Skeletal muscle cell (primary cell): Measurements from ENCODE around the gene CNIH4.
A peak's percentile ranks its signal among the peaks of the same experiment; 100 is the strongest.
"Not testable (repeated sequence)": the region's sequence is repeated elsewhere in the genome, so short reads cannot be mapped to it uniquely, and the experiment has no call there.

Experiments
- DNase-seq: peaks from one replicate; pipeline ENCODE4 v3.0.0-alpha.2; 2010; ENCODE audit warnings: low read depth
- H3K4me3 ChIP-seq: 2 replicates; pipeline ENCODE4 v1.5.1; 2011; ENCODE audit warnings: low read depth, mild to moderate bottlenecking, control low read depth, low read length, moderate library complexity

The CNIH4 gene

GRCh38 chr1:224356685-224357625, at the start of gene CNIH4:
Gene CNIH4, plus strand, starts transcription at chr1:224356879. Its CDS starts 46 bp downstream, at chr1:224356925.
- H3K4me3 ChIP-seq = peak within 1 kb of the TSS; percentile 82

GRCh38 chr1:224308064-224308463, 48.6 kb upstream of the CNIH4 start:
- no peak overlapping the region for H3K4me3 ChIP-seq
- DNase-seq = no peak

More at GRCh38 chr1:224356685-224357625, at the start of gene CNIH4:
- DNase-seq = peak; percentile 85

- not testable (repeated sequence) for H3K4me3 ChIP-seq, DNase-seq
Observed at GRCh38 chr1:224311503-224311902, 45.2 kb upstream of the CNIH4 start.

GRCh38 chr1:224312025-224312424, 44.7 kb upstream of the CNIH4 start:
- no peak for DNase-seq
- H3K4me3 ChIP-seq = no peak overlapping the region

- no peak overlapping the region for H3K4me3 ChIP-seq
- DNase-seq = no peak
Observed at GRCh38 chr1:224317383-224318045, 39.2 kb upstream of the CNIH4 start.

- no peak overlapping the region for H3K4me3 ChIP-seq
- DNase-seq = no peak
Observed at GRCh38 chr1:224321706-224322105, 35.0 kb upstream of the CNIH4 start.

GRCh38 chr1:224325959-224326358, 30.7 kb upstream of the CNIH4 start:
- DNase-seq = no peak
- no peak overlapping the region for H3K4me3 ChIP-seq

- H3K4me3 ChIP-seq = no peak overlapping the region
- no peak for DNase-seq
Observed at GRCh38 chr1:224328644-224329043, 28.0 kb upstream of the CNIH4 start.

GRCh38 chr1:224329484-224329841, 27.2 kb upstream of the CNIH4 start:
- H3K4me3 ChIP-seq = peak overlapping the region; percentile 98
- DNase-seq = no peak

GRCh38 chr1:224329842-224330753, 26.6 kb upstream of the CNIH4 start, which contains the start of gene NVL:
Gene NVL, minus strand, starts transcription at chr1:224330172. Its CDS starts 45 bp downstream, at chr1:224330127.
- DNase-seq = peak; percentile 69
- H3K4me3 ChIP-seq = peak within 1 kb of the TSS; percentile 98

- DNase-seq = no peak
- H3K4me3 ChIP-seq = no peak overlapping the region
Observed at GRCh38 chr1:224331326-224331725, 25.4 kb upstream of the CNIH4 start.

- DNase-seq = no peak
- H3K4me3 ChIP-seq = no peak overlapping the region
Observed at GRCh38 chr1:224331824-224332223, 24.9 kb upstream of the CNIH4 start.

GRCh38 chr1:224333309-224333926, 23.3 kb upstream of the CNIH4 start:
- DNase-seq = peak; percentile 16
- no peak overlapping the region for H3K4me3 ChIP-seq

- no peak overlapping the region for H3K4me3 ChIP-seq
- peak; percentile 14 for DNase-seq
Observed at GRCh38 chr1:224333939-224334786, 22.5 kb upstream of the CNIH4 start.

- no peak overlapping the region for H3K4me3 ChIP-seq
- DNase-seq = no peak
Observed at GRCh38 chr1:224338150-224338838, 18.4 kb upstream of the CNIH4 start.

- DNase-seq = no peak
- no peak overlapping the region for H3K4me3 ChIP-seq
Observed at GRCh38 chr1:224339442-224340033, 17.1 kb upstream of the CNIH4 start.
